GM23338 (cell line): ENCODE measurements around the gene DPYD.

Experiments
- CREB1 ChIP-seq: fragments of 250-450 bp; sonication (Bioruptor Pico); IDR thresholded peaks from 2 replicates; pipeline ENCODE4 v1.5.0; 2020; ENCODE audit warnings: low read depth, mild to moderate bottlenecking, moderate library complexity
- CTCF ChIP-seq, 2 experiments: fragments of 200-600 bp in 1 of 2; sonication (generic) in 1 of 2; conservative IDR thresholded peaks; 2 replicates each; pipeline versions ENCODE4 v1.5.1 to v1.6.1; 2016 to 2017; ENCODE audit warnings: antibody characterized with exemption in 2 of 2, low read depth in 2 of 2, mild to moderate bottlenecking in 2 of 2, moderate library complexity in 1 of 2
- EZH2 ChIP-seq: fragments of 200-600 bp; sonication (generic); IDR thresholded peaks from one replicate; pipeline ENCODE4 v1.8.0; 2017; ENCODE audit warnings: antibody characterized with exemption, mild to moderate bottlenecking, low read depth; ENCODE audit not compliant: unreplicated experiment
- EZH2phosphoT487 ChIP-seq: fragments of 200-600 bp; sonication (generic); IDR thresholded peaks from one replicate; pipeline ENCODE4 v1.8.1; 2018; ENCODE audit warnings: antibody characterized with exemption; ENCODE audit not compliant: unreplicated experiment
- JUNB ChIP-seq: IDR thresholded peaks from one replicate; pipeline ENCODE4 v1.6.1; 2016; ENCODE audit warnings: antibody characterized with exemption; ENCODE audit not compliant: unreplicated experiment
- POLR2AphosphoS5 ChIP-seq: IDR thresholded peaks from 2 replicates; pipeline ENCODE4 v1.6.1; 2016; ENCODE audit warnings: antibody characterized with exemption, low read depth
- REST ChIP-seq: IDR thresholded peaks from one replicate; pipeline ENCODE4 v1.6.1; 2018; ENCODE audit warnings: antibody characterized with exemption; ENCODE audit not compliant: unreplicated experiment
- ZNF331 ChIP-seq: fragments of 250-450 bp; sonication (Bioruptor Pico); IDR thresholded peaks from 2 replicates; pipeline ENCODE4 v1.5.0; 2020; ENCODE audit warnings: low read depth, mild to moderate bottlenecking, moderate library complexity

- TF ChIP-seq CTCF (conservative IDR thresholded peaks at IDR 0.05; ENCODE audit: low read depth in 2 of 2), result peak; percentile 61 to 66
- TF ChIP-seq JUNB, result no peak
- no peak for TF ChIP-seq POLR2AphosphoS5
- TF ChIP-seq ZNF331 (CRISPR knock-in tag), result no peak
- no peak for TF ChIP-seq EZH2
- no peak for TF ChIP-seq REST
- no peak for TF ChIP-seq EZH2phosphoT487
- no peak for TF ChIP-seq CREB1 (CRISPR knock-in tag)
Observed at GRCh38 chr1:97186381-97186780, 734.5 kb downstream of the DPYD start.
